Measurements from ENCODE around the gene VIP.
"Not testable (repeated sequence)": the region's sequence is repeated elsewhere in the genome, so short reads cannot be mapped to it uniquely, and the experiment has no call there.

Gene VIP

GRCh38 chr6:152750694-152751093 is at the start of gene VIP:
Gene VIP (plus strand): TSS chr6:152750797. CDS start chr6:152752178, 1,381 bp downstream.
- no peak for DNase-seq

GRCh38 chr6:152701081-152701862 is 49.3 kb upstream of the VIP start:
- no peak for DNase-seq

GRCh38 chr6:152701863-152702401 is 48.7 kb upstream of the VIP start:
- DNase-seq = no peak

- DNase-seq = not testable (repeated sequence)
Observed at GRCh38 chr6:152703750-152704149, 46.8 kb upstream of the VIP start.

GRCh38 chr6:152705327-152705726 is 45.3 kb upstream of the VIP start:
- no peak for DNase-seq

GRCh38 chr6:152716322-152716721 is 34.3 kb upstream of the VIP start:
- no peak for DNase-seq

GRCh38 chr6:152720974-152721373 is 29.6 kb upstream of the VIP start:
- no peak for DNase-seq

GRCh38 chr6:152721956-152722355 is 28.6 kb upstream of the VIP start:
- no peak for DNase-seq

GRCh38 chr6:152723398-152723797 is 27.2 kb upstream of the VIP start:
- DNase-seq = no peak

- DNase-seq = no peak
Observed at GRCh38 chr6:152726313-152726712, 24.3 kb upstream of the VIP start.

- DNase-seq = no peak
Observed at GRCh38 chr6:152727507-152727906, 23.1 kb upstream of the VIP start.

GRCh38 chr6:152734630-152735029 is 16.0 kb upstream of the VIP start:
- DNase-seq = no peak

GRCh38 chr6:152736687-152737273 is 13.8 kb upstream of the VIP start:
- no peak for DNase-seq

- DNase-seq = no peak
Observed at GRCh38 chr6:152745509-152746171, 5.0 kb upstream of the VIP start.

GRCh38 chr6:152746172-152746553 is 4.4 kb upstream of the VIP start:
- no peak for DNase-seq

GRCh38 chr6:152748843-152749242 is 1.8 kb upstream of the VIP start:
- DNase-seq = no peak

GRCh38 chr6:152749336-152749735 is 1.3 kb upstream of the VIP start:
- no peak for DNase-seq

GRCh38 chr6:152765331-152765730 is 14.7 kb downstream of the VIP start:
- no peak for DNase-seq

- no peak for DNase-seq
Observed at GRCh38 chr6:152769159-152769558, 18.6 kb downstream of the VIP start.

GRCh38 chr6:152769993-152770392 is 19.4 kb downstream of the VIP start:
- no peak for DNase-seq

- no peak for DNase-seq
Observed at GRCh38 chr6:152771061-152771687, 20.6 kb downstream of the VIP start.

GRCh38 chr6:152775428-152775827 is 24.8 kb downstream of the VIP start:
- DNase-seq = no peak

- no peak for DNase-seq
Observed at GRCh38 chr6:152776833-152777232, 26.2 kb downstream of the VIP start.
